Fibroblast of mammary gland (primary cell): ENCODE data around the gene AGBL5.

Source experiments
- DNase-seq: peaks from one replicate; pipeline ENCODE4 v3.0.0-alpha.2; 2010; ENCODE audit warnings: low read depth
- H3K4me3 ChIP-seq: 2 replicates; pipeline ENCODE4 v1.5.1; 2011; ENCODE audit warnings: low read depth, mild to moderate bottlenecking, low read length, moderate library complexity; ENCODE audit not compliant: control insufficient read depth
- CTCF ChIP-seq: conservative IDR thresholded peaks from 2 replicates; pipeline ENCODE4 v1.5.1; 2011; ENCODE audit warnings: low read depth, low read length, inconsistent platforms; ENCODE audit not compliant: control insufficient read depth, insufficient read depth

The AGBL5 gene

GRCh38 chr2:27095745-27096651 lies 44.5 kb downstream of the AGBL5 start:
- no peak for TF ChIP-seq CTCF
- peak overlapping the region; percentile 40 for H3K4me3 ChIP-seq
- DNase-seq: peak; percentile 65

DNA sequence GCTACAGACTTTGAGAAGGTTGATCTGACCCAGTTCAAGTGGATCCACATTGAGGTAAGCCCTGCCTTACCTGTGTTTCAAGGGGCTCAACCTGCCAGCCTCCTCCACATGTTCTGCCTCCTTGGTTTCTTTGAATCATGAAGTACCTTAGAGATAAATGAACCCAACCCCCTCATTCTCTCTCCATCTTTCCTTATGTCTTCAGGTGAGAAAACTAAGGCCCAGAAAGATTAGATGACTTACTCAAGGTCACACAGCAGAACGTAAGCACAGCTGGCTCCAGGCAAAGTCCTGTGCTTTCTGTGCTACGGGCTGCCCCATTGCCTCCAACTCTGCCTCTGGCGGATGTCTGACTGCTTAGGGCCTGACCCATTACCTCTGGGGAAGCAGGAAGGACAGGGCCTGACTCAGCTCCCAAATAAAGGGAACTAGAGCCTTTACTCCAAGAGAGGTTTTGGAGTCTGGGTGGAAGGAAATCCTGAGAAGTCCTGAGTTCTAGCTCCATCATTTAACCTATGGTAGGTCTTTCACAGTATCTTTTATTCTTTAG lies 45.4 kb downstream of the AGBL5 start:
- no peak overlapping the region for H3K4me3 ChIP-seq
- no peak for DNase-seq
- no peak for TF ChIP-seq CTCF

- TF ChIP-seq CTCF: no peak
- H3K4me3 ChIP-seq: no peak overlapping the region
- no peak for DNase-seq
These were observed 45.9 kb downstream of the AGBL5 start for GRCh38 chr2:27097341-27097740.

DNA sequence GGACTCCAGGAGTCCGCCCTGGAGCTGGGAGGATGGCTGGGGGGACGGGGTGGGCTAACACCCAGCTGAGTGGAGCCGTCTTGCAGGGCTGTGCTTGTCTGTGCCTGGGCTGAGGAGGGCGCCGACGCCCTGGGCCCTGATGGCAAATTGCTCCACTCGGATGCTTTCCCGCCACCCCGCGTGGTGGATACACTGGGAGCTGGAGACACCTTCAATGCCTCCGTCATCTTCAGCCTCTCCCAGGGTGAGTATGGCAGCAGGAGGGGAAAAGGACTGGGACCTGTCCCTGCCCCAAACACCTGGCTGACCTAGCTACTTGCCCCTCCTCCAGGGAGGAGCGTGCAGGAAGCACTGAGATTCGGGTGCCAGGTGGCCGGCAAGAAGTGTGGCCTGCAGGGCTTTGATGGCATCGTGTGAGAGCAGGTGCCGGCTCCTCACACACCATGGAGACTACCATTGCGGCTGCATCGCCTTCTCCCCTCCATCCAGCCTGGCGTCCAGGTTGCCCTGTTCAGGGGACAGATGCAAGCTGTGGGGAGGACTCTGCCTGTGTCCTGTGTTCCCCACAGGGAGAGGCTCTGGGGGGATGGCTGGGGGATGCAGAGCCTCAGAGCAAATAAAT lies 48.0 kb downstream of the AGBL5 start:
- TF ChIP-seq CTCF: no peak
- no peak for DNase-seq
- H3K4me3 ChIP-seq: no peak overlapping the region

- no peak for DNase-seq
- TF ChIP-seq CTCF: no peak
- no peak overlapping the region for H3K4me3 ChIP-seq
These were observed 48.6 kb downstream of the AGBL5 start for GRCh38 chr2:27100036-27100435.

- DNase-seq: no peak
- no peak for TF ChIP-seq CTCF
- no peak overlapping the region for H3K4me3 ChIP-seq
These were observed 50.9 kb downstream of the AGBL5 start for GRCh38 chr2:27102329-27102728.
